GM19035 (cell line): ENCODE data around the gene CTSE.
"Not testable (repeated sequence)": the region's sequence is repeated elsewhere in the genome, so short reads cannot be mapped to it uniquely, and the experiment has no call there.

Experiments
- ATAC-seq: cut with Tn5 transposase; IDR thresholded peaks from one replicate; pipeline ENCODE4 v1.9.1; 2021; ENCODE audit not compliant: unreplicated experiment

CTSE gene

GRCh38 chr1:206023695-206024094 lies at the start of gene CTSE:
CTSE (minus strand) TSS chr1:206023895; CDS start chr1:206023791, 104 bp downstream.
- ATAC-seq: no peak

DNA sequence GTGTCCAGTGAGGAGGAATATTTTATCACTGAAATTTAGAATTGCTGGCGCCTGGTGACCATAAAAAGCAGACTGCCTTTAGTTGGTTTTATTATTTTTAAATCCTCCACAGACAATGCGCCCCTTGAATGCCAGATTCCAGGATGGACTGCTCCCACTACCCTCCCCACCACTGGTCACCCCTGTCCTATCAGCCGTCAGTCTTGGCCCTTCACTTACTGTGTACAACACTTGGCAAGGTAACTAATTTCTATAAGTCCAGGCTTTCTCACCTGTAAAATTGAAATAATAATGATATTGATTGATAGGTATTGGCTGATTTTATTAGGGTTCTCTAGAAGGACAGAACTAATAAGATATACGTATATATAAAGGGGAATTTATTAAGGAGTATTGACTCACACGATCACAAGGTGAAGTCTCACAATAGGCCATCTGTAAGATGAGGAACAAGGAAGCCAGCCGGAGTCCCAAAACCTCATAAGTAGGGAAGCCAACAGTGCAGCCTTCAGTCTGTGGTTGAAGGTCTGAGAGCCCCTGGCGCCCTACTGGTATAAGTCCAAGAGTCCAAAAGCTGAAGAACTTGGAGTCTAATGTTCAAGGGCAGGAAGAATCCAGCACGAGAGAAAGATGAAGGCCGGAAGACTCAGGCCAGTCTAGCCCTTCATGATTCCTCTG lies 47.1 kb upstream of the CTSE start:
- no peak for ATAC-seq

DNA sequence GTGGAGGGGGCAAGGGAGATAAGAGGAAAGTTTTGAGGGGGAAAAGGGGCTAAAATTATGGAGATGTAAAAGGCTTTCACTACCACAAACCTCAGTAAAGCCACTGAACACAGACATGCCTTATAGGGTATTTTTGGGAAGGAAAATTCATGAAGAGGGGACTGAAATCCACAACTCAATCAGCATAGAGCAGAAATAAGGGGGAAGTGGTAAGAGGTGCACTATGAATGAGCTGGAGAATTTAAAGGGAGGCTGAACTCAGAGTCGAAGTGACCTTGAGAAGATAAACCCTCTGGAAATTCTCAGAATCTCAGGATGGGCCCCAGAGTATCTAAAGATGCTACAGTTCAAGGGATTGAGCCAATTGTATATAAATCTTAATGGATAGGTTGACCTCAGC lies 44.6 kb upstream of the CTSE start:
- no peak for ATAC-seq

GRCh38 chr1:206067486-206068227 lies 44.0 kb upstream of the CTSE start:
- ATAC-seq: no peak

GRCh38 chr1:206066479-206067171 lies 42.9 kb upstream of the CTSE start:
- ATAC-seq: peak; percentile 86

GRCh38 chr1:206065547-206066145 lies 42.0 kb upstream of the CTSE start:
- no peak for ATAC-seq

- ATAC-seq: not testable (repeated sequence)
Measured at GRCh38 chr1:206064501-206064900, 40.8 kb upstream of the CTSE start.

GRCh38 chr1:206064001-206064400 lies 40.3 kb upstream of the CTSE start:
- ATAC-seq: not testable (repeated sequence)

- no peak for ATAC-seq
Measured at GRCh38 chr1:206062464-206062863, 38.8 kb upstream of the CTSE start.

DNA sequence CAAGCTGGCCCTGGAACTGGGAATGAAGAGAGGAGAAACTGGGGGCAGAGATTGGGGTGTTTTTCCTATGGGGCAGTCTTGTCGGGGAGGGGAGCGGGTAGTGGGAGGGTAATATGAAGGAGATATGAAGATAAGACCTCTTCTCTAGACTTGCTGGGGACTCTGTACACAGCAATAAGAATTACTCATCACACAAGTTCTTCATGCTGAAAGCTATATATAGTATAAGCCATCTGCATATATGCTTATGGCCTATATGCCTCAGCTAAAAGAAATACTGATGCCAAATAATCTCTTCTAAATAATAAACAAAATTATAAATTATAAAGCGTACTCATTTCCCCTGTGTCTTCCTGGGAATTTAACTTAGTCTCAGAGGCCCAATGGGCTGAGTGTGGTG lies 37.1 kb upstream of the CTSE start:
- no peak for ATAC-seq

- no peak for ATAC-seq
Measured at GRCh38 chr1:206059355-206059915, 35.7 kb upstream of the CTSE start.

DNA sequence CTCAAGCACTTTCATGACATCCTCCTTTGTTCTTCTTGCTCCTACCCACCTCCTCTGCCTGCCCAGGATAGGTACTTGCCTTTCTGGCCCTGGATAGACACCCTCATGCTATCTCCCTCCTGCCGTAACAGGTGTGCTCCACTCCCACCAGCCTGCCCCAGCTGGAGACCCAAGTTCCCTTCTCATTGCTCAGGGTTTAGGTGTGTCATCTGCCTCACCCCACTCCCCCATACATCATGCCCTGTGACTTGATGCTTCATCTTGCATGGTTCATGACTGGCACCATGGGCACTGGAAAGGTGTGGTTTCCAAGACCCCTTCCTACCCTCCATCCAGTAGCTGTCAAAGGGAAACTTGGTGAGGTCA lies 35.2 kb upstream of the CTSE start:
- ATAC-seq: no peak

DNA sequence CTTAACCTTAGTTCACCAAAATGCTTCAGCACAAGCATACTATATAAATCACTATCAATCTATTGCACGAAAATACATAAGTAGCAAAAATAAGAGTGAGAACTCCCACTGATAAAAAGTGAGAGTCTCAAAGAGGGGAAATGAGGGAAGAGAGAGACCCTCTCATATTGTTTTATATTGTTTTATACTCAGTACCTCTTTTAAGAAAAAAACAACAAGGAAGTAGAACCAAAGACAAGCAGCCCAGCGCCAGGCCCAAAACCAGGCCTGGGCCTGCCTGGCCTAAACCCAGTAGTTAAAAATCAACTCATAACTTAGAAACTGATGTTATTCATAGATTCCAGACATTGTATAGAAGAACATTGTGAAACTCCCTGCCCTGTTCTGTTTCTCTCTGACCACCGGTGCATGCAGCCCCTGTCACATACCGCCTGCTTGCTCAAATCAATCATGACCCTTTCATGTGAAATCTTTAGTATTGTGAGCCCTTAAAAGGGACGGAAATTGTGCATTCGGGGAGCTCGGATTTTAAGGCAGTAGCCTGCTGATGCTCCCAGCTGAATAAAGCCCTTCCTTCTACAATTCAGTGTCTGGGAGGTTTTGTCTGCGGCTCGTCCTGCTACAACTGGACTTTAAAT lies 34.7 kb upstream of the CTSE start:
- ATAC-seq: not testable (repeated sequence)

GRCh38 chr1:206055639-206056323 lies 32.1 kb upstream of the CTSE start:
- ATAC-seq: not testable (repeated sequence)

DNA sequence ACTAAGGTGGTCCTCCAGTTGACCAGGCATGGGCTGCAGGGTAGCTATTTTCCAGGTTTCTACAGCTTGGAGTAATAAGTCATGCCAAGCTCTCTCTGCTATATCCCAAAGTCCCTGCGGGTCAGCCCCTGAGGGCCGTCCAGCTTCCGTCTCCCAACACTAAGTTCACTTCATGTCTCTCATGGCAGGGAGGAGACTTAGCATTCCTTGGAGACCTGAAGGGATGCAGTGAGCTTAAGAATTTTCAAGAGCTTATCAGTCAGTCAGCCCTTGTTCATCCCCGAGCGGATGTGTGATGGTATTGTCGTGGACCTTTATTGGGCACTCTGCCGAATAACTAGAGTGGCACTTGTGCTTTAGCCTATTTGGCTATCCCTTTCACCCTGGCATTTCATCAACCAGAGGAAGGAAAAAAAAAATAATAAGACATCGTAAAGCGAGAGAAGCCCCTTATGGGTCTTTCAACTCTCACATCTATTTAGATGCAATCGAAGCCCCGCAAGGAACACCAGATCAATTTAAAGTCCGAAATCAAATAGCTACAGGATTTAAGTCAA lies 31.5 kb upstream of the CTSE start:
- not testable (repeated sequence) for ATAC-seq

GRCh38 chr1:206053616-206054015 lies 29.9 kb upstream of the CTSE start:
- ATAC-seq: not testable (repeated sequence)

- ATAC-seq: not testable (repeated sequence)
Measured at GRCh38 chr1:206052919-206053610, 29.4 kb upstream of the CTSE start, which contains the start of gene RHEX. RHEX (plus strand) TSS chr1:206053173; CDS start chr1:206097829, 44,656 bp downstream.

DNA sequence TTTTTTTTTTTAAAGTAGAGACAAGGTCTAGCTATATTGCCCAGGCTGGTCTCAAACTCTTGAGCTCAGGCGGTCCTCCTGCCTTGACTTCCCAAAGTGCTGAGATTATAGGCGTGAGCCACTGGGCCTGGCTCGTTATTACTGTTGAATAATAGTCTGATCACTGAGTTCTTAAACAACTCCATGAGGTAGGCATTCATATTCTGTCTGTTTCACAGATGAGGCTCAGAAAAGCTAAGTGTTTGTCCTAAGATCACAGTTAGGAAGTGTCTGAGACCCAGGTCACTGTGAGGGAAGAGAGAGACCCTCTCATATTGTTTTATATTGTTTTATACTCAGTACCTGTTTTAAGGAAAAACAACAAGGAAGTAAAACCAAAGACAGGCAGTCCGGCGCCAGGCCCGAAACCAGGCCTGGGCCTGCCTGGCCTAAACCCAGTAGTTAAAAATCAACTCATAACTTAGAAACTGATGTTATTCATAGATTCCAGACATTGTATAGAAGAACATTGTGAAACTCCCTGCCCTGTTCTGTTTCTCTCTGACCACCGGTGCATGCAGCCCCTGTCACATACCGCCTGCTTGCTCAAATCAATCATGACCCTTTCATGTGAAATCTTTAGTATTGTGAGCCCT lies 28.7 kb upstream of the CTSE start:
- ATAC-seq: not testable (repeated sequence)
